CD4-positive, alpha-beta T cell treated with Interferon gamma for 1 hour (primary cell): ENCODE data around the gene JPH3.

Experiments
- DNase-seq: peaks from one replicate; pipeline ENCODE4 v3.0.0-alpha.2; 2020

Gene JPH3

DNA sequence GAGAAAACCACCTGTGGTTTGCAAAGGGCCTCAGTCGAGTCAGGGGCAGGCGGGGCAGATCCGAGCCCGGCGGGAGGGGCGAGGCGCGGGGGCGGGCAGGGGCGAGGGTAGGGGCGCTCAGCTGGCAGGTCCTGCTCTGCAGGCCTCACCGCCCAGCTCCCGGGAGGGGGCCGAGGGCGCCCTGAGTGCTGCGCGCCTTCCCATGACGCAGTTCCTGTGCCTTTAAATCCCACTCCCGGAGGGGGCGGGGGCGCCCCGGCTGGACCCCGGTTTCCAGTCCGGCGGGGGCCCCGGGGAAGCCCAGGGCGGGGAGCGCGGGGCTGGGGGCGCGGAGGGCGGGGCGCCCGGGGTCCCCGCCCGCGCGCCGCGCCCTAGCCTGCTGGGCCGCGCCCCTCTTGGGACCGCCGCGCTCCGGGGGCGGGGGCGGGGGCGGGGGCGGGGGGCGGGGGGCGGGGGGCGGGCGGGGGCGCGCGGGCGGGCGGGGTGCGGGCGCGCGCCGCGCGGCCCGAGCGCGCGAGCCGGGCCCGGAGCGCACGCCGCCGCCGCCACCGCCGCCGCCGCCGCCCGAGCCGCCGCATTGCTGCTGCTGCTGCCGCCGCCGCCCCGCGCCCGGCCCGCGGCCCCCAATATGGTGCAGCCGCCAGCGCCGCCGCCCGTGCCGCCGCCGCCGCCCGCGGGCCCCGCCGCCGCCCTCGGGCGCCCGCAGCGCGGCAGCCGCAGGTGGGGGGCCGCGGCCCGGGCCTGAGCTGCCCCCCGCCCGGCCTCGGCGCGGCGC is at the start of gene JPH3:
TSS of gene JPH3 (plus strand) at position 508 of the 775 bp plus-strand sequence. CDS start 639 bp downstream, outside the sequence.
- no peak for DNase-seq

DNA sequence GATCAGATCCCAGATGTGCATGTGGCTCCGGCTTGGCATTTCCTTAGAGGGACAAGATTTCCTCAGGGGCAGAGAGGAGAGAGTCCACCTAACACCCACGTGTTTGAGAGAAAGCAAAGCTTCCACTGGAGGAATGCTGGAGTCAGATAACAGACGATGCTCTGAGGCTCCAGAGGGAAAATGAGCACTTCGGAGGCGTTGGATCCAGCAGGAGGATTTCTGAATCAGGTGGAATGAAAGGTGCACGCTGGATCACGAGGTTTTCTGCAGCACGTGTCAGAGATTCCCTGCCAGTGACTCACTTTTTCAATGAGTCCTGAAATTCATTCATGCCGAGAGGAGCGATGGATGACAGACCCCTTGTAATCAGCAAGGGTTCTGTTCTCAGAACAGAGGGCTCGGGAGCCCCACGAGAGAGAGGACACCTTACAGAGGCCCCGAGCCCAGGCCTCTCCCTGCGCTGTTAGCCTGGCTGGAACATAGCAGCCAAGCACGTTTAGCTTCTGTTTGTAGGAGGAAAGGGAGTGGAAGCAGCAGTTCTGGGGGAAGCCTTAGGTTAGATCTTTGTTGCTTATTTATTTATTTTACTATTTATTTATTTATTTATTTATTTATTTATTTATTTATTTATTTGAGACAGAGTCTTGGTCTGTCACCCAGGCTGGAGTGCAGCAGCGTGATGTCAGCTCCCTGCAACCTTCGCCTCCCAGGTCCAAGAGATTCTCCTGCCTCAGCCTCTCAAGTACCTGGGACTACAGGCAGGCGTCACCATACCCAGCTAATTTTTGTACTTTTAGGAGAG is 49.3 kb upstream of the JPH3 start:
- no peak for DNase-seq

GRCh38 chr16:87554754-87555427 is 47.4 kb upstream of the JPH3 start:
- DNase-seq, result peak; percentile 43

DNA sequence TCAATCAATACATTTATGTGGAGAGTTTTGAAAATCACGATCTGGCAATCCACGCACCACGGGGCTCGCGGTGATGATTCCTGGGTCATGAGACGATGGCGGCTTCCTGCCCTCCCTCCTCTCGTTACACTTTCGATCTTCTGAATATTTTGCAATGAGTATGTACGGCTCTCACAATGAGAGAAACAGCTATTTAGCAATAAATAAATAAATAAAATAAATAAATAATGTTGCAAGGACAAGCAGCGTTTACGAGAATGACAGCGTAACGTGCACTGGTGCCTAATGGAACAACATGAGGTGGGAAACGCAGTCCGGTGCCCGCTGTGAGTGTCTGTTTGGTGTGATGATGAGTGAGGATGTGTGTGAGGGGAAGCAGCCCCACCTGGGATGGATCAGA is 46.7 kb upstream of the JPH3 start:
- no peak for DNase-seq

DNA sequence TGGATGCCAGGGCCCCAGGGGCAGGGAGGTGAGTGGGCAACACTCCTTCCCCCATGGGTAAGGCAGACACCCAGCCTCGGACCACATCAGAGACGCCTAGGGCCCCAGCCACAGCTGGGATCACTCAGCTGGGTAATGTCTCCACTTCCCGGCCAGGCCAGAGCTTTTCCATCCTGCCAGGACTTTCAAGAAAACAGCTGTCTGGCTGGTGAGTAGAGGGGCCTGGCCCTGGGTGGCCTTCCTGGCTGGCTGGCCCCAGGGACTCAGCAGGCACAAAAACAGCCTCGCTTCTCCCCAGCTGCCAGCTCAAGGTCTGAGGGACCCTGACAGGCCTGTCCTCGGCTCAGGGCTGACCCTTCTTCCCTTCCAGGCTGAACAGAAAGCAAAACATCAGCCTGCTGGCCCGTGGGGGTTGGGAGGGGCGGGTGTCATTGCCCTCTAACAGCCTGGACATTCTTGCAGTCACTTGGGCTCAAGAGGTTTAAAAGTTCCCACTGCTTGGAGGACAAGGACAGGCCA is 45.3 kb upstream of the JPH3 start:
- no peak for DNase-seq

DNA sequence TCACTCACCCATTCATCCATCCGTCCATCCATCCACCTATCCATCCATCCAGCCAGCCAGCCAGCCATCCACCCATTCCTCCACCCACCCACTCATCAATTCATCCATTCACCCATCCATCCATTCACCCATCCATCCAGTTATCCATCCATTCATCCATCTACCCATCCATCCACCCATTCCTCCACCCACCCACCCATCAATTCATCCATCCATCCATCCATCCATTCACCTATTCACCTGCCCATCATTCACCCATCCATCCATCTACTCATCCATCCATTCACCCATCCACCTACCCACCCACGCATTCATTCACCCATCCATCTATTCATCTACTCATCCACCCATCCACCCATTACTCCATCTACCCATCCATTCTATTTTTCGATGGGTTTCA is 43.6 kb upstream of the JPH3 start:
- no peak for DNase-seq

- DNase-seq, result no peak
Observed at GRCh38 chr16:87559945-87560344, 42.4 kb upstream of the JPH3 start.

DNA sequence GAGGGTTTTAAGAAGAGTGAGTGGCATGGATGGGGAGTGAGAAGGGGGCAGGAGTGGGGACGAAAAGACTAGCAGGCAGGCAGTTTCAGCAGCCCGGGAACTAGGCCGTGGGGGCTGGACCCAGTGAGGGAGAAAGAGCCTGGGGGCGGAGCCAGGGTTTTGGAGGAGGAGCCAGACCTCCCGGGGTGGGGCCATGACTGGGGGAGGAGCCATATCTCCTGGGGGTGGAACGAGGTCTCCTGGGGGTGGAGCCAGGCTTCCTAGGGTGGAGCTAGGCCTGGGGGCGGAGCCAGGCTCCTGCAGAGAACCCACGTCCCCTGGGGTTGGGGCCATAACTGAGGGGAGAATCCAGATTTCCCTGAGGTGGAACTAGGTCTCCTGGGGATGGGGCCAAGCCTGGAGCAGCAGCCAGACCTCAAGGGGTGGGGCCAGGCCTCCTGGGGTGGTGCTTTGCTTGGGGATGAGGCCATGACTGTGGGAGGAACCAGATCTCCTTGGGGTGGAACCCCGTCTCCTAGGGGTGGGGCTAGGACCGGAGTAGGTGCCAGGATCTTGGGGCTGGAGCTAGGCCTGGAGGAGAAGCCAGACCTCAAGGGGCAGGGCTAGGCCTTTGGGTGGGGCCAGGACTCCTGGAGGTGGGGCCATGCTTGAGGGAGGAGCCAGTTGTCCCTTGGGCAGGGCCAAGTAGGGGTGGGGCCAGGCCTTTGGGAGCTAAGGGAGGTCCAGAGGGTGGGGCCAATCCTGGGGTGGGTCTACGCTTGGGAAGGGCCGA is 41.7 kb upstream of the JPH3 start:
- DNase-seq, result peak; percentile 10

GRCh38 chr16:87561200-87562105 is 40.9 kb upstream of the JPH3 start:
- no peak for DNase-seq

DNA sequence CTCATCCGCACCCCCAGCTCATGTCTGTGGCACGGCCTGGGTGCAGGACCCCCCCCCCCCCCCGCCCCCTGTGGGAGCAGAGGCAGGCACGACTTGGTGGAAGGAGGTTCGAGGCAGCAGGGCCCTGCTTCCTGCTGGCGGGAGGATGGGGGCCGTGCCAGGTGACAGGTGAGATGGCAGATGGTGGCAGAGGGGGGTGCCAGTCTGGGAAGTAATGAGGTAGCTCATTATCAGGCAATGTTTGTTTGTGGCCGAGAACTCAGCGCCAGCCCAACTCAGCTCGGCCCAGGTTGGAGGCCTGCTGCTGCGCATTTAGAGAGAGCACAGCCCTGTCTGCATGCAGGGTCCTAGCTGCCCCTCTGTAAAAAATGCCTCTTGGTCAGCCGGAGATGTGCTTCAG is 40.1 kb upstream of the JPH3 start:
- DNase-seq, result no peak

DNA sequence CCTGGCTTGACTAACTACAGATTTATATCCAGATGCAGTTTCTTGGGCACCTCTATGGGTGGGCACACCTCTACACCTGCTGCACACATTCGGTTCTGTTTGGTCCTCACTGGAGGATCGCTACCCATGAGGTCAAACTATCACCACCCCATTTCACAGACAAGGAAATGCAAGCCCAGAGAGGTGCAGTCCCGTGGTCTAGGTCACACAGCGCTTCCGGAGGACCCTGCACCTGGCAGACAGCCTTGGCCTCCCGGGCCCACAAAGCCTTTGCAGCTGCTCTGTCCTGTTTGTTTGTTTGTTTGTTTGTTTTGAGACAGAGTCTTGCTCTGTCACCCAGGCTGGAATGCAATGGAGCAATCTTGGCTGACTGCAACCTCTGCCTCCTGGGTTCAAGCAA is 39.3 kb upstream of the JPH3 start:
- no peak for DNase-seq

DNA sequence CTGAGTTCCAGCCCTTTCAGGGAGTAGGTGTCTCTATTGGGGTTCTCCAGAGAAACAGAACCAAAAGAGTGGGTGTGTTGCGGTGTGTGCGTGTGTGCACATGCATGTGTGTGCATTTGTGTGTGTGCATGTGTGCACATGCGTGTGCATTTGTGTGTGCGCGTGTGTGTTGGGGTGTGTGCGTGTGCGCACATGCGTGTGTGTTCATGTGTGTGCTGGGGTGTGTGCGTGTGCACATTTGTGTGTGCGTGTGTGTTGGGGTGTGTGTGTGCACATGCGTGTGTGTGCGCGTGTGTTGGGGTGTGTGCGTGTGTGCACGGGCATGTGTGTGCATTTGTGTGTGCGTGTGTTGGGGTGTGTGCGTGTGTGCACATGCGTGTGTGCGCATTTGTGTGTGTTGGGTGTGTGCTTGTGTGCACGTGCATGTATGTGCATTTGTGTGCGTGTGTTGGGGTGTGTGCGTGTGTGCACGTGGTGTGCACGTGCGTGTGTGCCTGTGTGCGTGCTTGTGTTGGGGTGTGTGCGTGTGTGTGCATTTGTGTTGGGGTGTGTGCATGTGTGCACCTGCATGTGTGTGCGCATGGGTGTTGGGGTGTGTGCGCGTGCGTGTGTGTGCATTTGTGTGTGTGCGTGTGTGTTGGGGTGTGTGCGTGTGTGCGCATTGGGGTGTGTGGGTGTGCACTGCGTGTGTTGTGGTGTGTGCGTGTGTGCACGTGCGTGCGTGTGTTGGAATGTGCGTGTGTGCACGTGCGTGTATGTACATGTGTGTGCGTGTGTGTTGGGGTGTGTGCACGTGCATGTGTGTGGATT is 38.4 kb upstream of the JPH3 start:
- DNase-seq, result no peak

GRCh38 chr16:87564524-87564778 is 37.9 kb upstream of the JPH3 start:
- DNase-seq, result no peak

GRCh38 chr16:87569601-87570571 is 32.4 kb upstream of the JPH3 start:
- no peak for DNase-seq

- DNase-seq, result no peak
Observed at GRCh38 chr16:87570572-87570937, 31.8 kb upstream of the JPH3 start.

GRCh38 chr16:87570938-87571867 is 31.1 kb upstream of the JPH3 start:
- DNase-seq, result no peak

DNA sequence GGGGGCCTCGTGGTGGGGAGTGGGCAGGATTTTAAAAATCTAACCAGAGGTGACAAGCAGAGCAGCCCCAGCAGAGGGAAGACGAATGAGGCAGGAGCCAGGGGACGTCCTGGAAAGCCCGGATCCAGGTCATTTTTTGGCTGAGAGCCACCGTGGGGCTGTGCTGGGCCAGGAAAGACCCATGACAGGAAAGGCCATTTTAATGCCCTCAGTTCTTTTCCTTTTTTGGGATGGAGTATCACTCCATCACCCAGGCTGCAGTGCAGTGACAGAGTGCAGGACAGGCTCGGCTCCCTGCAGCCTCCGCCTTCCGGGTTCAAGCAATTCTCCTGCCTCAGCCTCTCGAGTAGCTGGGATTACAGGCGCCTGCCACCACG is 30.5 kb upstream of the JPH3 start:
- no peak for DNase-seq

DNA sequence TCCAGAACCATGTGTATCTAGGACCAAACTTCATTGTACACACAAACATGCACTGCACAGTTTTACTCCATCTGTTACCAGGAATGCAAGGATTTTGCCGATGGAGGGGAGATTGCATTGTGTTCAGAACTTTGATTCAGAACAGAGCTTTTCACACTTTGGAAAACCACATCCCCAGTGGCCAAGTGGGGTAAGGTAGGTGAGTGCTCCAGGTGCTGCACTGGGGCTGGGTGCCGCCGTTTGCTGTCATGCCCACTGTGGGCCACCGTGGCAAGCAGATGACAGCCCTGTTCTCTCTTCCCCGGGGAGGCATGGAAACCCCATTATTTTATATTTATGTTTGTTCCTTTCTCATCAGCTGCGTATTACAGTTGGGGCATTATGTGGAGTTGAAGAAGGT is 29.3 kb upstream of the JPH3 start:
- DNase-seq, result no peak
